GM13977 (cell line): ENCODE results near the gene LTF.
"Not testable (repeated sequence)": the region's sequence is repeated elsewhere in the genome, so short reads cannot be mapped to it uniquely, and the experiment has no call there.

Experiments
- DNase-seq: peaks from one replicate; pipeline ENCODE4 v3.0.0; 2012; ENCODE audit warnings: low spot score
- in situ Hi-C: fragments of 300-500 bp; cut with MboI; formaldehyde crosslinking; loops from one replicate; pipeline ENCODE4 v1.12.0; 2022; ENCODE audit warnings: low sequenced_read_pairs, low pct_unique_long_range_greater_than_20kb, mixed read lengths, inconsistent platforms; ENCODE audit not compliant: unreplicated experiment
- TF ChIP-seq, protein P1 (sequence below): IDR thresholded peaks from 2 replicates; pipeline ENCODE4 v1.5.1; 2012; ENCODE audit warnings: mild to moderate bottlenecking, control low read depth; ENCODE audit not compliant: insufficient read depth; ENCODE audit errors: extremely low read depth, missing control alignments

The LTF gene

DNA sequence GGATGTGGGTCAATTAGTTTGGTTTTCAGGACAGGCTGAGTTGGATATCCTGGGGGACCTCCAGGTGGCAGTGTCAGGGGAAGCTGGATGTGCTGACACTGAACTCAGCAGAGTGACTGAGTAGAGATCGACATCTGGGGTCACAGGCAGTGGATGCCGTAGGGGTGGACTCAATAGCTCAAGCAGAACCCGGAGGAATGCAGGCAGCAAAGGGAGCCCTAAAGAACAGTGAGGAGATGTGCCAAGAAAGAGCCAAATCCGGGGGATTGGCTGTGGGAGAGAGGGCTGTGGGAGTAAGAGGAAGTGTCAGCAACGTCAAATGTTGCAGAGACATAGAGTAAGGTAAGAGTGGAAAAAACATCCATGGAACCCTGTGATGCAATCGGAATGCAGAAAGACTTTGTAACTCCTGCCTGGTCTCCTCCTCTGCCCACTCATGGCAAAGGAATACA, 69.5 kb downstream of the LTF start:
- TF ChIP-seq, protein P1, sequence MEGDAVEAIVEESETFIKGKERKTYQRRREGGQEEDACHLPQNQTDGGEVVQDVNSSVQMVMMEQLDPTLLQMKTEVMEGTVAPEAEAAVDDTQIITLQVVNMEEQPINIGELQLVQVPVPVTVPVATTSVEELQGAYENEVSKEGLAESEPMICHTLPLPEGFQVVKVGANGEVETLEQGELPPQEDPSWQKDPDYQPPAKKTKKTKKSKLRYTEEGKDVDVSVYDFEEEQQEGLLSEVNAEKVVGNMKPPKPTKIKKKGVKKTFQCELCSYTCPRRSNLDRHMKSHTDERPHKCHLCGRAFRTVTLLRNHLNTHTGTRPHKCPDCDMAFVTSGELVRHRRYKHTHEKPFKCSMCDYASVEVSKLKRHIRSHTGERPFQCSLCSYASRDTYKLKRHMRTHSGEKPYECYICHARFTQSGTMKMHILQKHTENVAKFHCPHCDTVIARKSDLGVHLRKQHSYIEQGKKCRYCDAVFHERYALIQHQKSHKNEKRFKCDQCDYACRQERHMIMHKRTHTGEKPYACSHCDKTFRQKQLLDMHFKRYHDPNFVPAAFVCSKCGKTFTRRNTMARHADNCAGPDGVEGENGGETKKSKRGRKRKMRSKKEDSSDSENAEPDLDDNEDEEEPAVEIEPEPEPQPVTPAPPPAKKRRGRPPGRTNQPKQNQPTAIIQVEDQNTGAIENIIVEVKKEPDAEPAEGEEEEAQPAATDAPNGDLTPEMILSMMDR, result no peak
- DNase-seq, result no peak
- in situ Hi-C loops, result loop anchor here (25.0 kb wide), 1 partner anchor 633 kb away; no protein-coding TSS in a partner anchor

GRCh38 chr3:46393554-46394434, 70.9 kb downstream of the LTF start:
- in situ Hi-C loops, result loop anchor here (25.0 kb wide), 1 partner anchor 631 kb away; no protein-coding TSS in a partner anchor
- no peak for DNase-seq

GRCh38 chr3:46393011-46393410, 71.7 kb downstream of the LTF start:
- TF ChIP-seq, protein P1, result no peak
- in situ Hi-C loops, result loop anchor here (25.0 kb wide), 1 partner anchor 631 kb away; no protein-coding TSS in a partner anchor
- no peak for DNase-seq

More at GRCh38 chr3:46393554-46394434, 70.9 kb downstream of the LTF start:
- TF ChIP-seq, protein P1, result no peak

- DNase-seq, result not testable (repeated sequence)
- in situ Hi-C loops, result loop anchor here (25.0 kb wide), 1 partner anchor 629 kb away; no protein-coding TSS in a partner anchor
These were observed 73.2 kb downstream of the LTF start for GRCh38 chr3:46391526-46391925.

DNA sequence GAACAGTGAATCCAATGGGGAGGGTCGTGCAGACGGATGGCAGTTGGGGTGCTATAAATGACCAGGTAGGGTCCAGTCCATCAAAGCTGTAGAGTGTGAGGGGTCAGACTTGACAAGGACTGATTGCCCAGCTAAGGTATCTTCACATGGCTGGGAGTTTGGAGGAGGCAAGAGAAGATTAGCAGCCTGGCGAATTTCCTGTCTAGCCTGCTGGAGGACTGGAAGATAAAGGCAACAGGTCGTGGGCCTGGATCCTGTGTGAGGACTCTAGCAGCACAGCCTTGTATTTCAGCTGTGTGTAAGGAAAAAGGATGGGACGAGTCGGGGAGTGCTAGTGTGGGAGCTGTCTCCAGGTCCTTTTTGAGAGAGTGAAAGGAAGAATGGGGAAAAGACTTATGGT, 75.4 kb downstream of the LTF start:
- TF ChIP-seq, protein P1, result no peak
- in situ Hi-C loops, result loop anchor here (25.0 kb wide), 1 partner anchor 627 kb away; no protein-coding TSS in a partner anchor

DNA sequence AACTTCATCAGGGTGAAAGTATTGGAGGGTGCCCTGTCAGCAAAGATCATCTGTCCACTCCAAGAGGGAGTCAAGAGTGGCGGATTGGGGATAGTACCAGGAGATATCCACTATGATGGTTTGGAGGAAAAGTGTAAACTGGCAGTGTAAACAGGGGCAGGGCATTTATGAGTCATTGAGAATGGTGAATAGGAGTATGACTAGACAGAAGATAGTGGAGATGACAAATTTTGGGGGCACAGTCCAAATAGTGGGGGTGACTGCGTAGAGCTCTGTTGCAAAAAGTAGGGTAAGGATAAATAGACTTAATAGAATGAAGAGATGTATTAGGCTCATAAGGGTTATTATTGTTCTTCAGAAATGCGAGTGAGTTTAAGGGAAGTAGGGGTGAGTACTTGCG, 75.9 kb downstream of the LTF start:
- in situ Hi-C loops, result loop anchor here (25.0 kb wide), 1 partner anchor 627 kb away; no protein-coding TSS in a partner anchor
- DNase-seq, result not testable (repeated sequence)

More for the DNA sequence above, 75.4 kb downstream of the LTF start:
- no peak for DNase-seq

DNA sequence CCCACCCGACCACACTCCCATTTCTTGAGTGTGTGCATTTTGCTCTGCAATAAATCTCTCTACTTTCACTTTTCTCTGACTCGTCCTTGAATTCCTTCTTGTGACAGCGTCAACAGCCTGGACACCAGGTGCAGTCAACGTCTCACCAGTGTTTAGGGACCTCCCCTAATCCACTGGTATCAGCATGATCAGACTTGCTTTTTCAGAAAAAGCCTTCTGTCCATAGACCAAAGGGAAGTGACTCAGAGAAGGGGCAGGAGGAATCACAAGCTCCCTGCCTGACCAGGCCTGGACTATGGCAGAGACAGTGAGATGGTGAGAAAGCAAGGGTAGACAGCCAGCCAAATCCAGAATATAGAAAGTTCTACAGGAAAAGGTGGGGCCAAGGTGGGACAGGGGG, 78.5 kb downstream of the LTF start:
- in situ Hi-C loops, result loop anchor here (25.0 kb wide), 1 partner anchor 624 kb away; no protein-coding TSS in a partner anchor
- DNase-seq, result no peak
- TF ChIP-seq, protein P1, result no peak
